A172 (cell line): ENCODE data around the gene KMT2C. TPM values are rescaled to one million over a fixed set of nuclear protein-coding genes. Genes with fewer than 3 reads are reported as not detected.

Source experiments
- DNase-seq: peaks from one replicate; pipeline ENCODE4 v3.0.0-alpha.2; 2015; ENCODE audit warnings: low spot score
- total RNA-seq: library from RNA; depleted of rRNA; stranded (reverse); fragments of >200 nt; shearing (Covaris generic); gene quantifications from 2 replicates; pipeline ENCODE4 v1.2.3, GENCODE V29; 2014

Gene KMT2C
- total RNA-seq, 1 experiment from 2014 or later: 9.5 TPM

- DNase-seq: no peak
Observed at GRCh38 chr7:152142976-152143595, 292.7 kb downstream of the KMT2C start.

GRCh38 chr7:152140560-152140959 is 295.2 kb downstream of the KMT2C start:
- no peak for DNase-seq

GRCh38 chr7:152140067-152140466 is 295.7 kb downstream of the KMT2C start:
- no peak for DNase-seq

- DNase-seq: no peak
Observed at GRCh38 chr7:152137476-152138025, 298.3 kb downstream of the KMT2C start.

GRCh38 chr7:152136686-152137085 is 299.1 kb downstream of the KMT2C start:
- DNase-seq: peak; percentile 31

- no peak for DNase-seq
Observed at GRCh38 chr7:152133804-152134203, 302.0 kb downstream of the KMT2C start.

- DNase-seq: no peak
Observed at GRCh38 chr7:152132812-152133211, 303.0 kb downstream of the KMT2C start.

GRCh38 chr7:152131981-152132494 is 303.8 kb downstream of the KMT2C start:
- no peak for DNase-seq

- no peak for DNase-seq
Observed at GRCh38 chr7:152130658-152131590, 304.9 kb downstream of the KMT2C start.

GRCh38 chr7:152129682-152130081 is 306.1 kb downstream of the KMT2C start:
- DNase-seq: no peak

GRCh38 chr7:152128741-152129461 is 306.9 kb downstream of the KMT2C start:
- DNase-seq: no peak

GRCh38 chr7:152128252-152128651 is 307.6 kb downstream of the KMT2C start:
- no peak for DNase-seq

GRCh38 chr7:152127229-152127628 is 308.6 kb downstream of the KMT2C start:
- DNase-seq: no peak

- DNase-seq: no peak
Observed at GRCh38 chr7:152126741-152127140, 309.1 kb downstream of the KMT2C start.

GRCh38 chr7:152122540-152122939 is 313.3 kb downstream of the KMT2C start:
- no peak for DNase-seq

- DNase-seq: no peak
Observed at GRCh38 chr7:152121432-152121831, 314.4 kb downstream of the KMT2C start.

GRCh38 chr7:152120776-152121175 is 315.0 kb downstream of the KMT2C start:
- no peak for DNase-seq

GRCh38 chr7:152120210-152120609 is 315.6 kb downstream of the KMT2C start:
- no peak for DNase-seq

- DNase-seq: no peak
Observed at GRCh38 chr7:152117356-152117755, 318.4 kb downstream of the KMT2C start.

- DNase-seq: no peak
Observed at GRCh38 chr7:152115021-152115718, 320.6 kb downstream of the KMT2C start.

GRCh38 chr7:152112829-152113228 is 323.0 kb downstream of the KMT2C start:
- no peak for DNase-seq
